Activated CD4-positive, CD25-positive, alpha-beta regulatory T cell treated with anti-CD3 and anti-CD28 coated beads, Interleukin-2, amount 50 U/mL, for 72 hours (primary cell): ENCODE data around the gene WNT6.

Experiments
- DNase-seq: peaks from one replicate; pipeline ENCODE4 v3.0.0; 2021

Gene WNT6

GRCh38 chr2:218878926-218879761, 19.5 kb downstream of the WNT6 start:
- no peak for DNase-seq

DNA sequence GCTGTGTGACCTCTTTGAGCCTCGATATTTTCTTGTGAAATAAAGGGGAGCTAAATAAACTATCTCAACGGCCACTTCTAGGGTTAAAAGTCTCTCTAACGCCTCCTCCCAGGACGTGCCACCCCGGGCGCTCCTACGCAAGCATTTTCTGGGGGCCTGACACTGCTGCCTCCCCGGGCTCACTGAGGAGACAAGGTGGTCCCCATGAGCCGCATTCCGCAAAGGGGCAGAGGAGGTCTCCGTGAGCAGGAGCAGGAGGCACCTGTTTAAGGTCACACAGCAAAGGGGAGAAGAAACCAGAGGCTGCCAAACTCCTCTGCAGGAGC, 20.1 kb downstream of the WNT6 start:
- no peak for DNase-seq

DNA sequence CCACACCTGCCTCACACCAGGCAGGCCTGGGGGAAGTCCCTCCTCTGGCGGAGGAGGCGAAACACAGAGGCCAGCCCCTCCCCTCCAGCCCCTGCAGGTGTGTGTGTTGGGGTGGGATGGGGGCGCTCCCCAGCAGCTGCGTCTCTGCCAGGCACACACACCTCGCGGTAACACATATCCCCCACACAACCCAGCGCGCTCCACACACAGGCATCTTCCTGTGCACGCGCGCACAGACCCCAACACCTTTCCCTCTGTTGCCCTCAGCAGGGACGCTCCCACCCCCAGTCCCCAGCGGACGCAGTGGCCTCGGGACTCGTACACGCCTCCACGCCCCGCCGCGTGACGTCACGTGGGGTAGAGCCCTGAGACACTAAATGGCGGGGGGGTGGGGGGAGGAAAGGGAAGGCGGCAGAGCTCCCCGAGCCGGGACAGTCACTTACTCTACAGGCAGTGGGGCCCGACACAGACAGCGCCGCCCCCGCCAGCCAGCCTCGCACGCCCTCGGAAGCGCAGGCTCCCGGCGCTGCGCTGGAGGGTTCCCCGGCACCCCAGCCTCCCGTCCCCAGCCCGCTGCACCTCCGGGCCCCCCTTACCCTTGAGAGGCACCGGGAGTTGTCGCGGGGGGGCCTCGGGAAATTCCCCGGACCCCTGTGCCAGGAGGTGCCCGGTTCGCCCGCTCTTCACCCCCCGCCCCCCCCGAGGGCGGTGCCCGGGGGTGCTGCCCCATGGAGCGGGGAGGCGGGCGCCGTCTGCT, 20.7 kb downstream of the WNT6 start, which contains the start of gene WNT10A:
TSS of gene WNT10A (plus strand) at position 751 of the 757 bp plus-strand sequence. CDS start 144 bp downstream, outside the sequence.
- DNase-seq, result peak; percentile 56

DNA sequence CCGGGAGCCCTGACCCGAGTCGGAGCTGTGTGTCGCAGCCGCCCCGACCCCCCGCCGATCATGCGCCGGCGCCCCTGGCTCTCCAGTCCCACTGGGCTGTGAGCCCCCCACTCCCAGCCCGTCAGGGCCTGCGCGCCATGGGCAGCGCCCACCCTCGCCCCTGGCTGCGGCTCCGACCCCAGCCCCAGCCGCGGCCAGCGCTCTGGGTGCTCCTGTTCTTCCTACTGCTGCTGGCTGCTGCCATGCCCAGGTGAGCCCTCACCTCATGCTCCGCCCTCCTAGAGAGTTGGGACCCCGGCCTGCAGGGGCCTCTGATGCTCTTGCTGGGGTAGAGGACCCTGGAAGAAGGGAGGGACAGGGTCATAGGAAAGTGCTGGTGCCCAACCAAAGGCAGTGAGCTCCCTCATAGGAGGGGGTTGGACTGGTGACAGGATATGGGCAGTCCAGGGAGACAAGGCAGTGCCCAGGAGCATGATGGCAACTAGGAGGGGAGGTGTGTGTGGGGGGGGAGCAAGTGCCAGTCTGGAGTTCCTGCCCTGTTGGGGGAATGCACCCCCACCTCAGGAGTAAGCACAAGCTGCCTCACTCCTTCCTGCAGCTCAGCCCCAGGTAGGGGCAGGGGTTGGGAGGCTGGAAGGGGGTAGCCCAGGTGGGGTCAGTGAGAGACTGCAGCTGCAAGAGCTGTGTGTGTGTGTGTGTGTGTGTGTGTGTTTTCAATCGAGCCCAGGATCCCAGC, 21.4 kb downstream of the WNT6 start:
- no peak for DNase-seq

- DNase-seq, result no peak
Measured at GRCh38 chr2:218881744-218882460, 22.3 kb downstream of the WNT6 start.

GRCh38 chr2:218882461-218882816, 22.8 kb downstream of the WNT6 start:
- no peak for DNase-seq

- no peak for DNase-seq
Measured at GRCh38 chr2:218882866-218883366, 23.3 kb downstream of the WNT6 start.

DNA sequence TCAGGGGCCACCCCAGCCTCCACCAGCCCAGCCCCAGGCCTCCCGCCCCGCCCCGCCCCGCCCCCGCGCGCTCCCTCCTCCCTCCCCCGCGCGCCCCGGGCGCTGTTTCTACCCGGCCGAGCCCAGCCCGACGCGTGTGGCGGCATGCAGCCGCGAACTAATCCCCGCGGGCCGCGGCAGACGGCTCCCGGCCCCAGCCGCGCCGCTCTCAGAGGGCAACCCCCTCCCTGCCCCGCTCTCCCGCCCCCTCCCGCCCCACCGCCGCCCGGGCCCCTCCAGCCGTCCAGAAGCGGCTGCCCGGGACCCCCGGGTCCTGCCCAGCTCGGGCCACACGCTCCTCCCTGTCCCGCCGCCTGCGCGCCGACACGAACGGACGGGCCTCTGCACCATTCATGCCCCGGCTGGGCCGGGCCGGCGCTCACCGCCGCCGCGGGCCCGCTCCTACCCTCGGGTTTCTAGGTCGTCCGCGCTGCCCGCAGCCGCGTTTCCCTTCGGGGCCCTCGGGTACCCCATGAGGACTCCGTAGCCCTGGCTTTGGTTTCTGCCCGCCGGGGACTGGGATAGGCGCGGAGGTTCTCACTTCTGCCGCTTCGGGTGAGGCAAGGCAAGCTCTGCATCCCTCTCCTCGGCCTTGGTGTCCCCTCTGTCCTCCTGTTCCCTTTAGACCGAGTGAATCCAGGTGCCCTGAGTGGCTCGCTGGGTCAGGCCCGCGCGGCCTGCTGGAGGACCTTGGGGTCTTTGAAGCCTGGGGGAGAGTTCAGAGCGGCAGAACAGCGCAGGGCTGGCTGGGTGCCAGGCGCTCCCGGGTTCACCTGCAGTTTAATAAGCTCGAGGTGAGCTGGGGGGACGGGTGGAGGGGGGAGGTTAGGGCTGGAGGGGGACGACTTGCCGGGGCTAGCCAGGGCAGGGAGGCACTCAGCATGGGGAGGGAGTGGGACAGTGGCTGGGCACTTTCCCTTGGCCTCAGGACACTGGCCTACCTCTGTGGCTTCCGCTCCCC, 24.2 kb downstream of the WNT6 start:
- no peak for DNase-seq

GRCh38 chr2:218884519-218884918, 24.9 kb downstream of the WNT6 start:
- DNase-seq, result no peak

DNA sequence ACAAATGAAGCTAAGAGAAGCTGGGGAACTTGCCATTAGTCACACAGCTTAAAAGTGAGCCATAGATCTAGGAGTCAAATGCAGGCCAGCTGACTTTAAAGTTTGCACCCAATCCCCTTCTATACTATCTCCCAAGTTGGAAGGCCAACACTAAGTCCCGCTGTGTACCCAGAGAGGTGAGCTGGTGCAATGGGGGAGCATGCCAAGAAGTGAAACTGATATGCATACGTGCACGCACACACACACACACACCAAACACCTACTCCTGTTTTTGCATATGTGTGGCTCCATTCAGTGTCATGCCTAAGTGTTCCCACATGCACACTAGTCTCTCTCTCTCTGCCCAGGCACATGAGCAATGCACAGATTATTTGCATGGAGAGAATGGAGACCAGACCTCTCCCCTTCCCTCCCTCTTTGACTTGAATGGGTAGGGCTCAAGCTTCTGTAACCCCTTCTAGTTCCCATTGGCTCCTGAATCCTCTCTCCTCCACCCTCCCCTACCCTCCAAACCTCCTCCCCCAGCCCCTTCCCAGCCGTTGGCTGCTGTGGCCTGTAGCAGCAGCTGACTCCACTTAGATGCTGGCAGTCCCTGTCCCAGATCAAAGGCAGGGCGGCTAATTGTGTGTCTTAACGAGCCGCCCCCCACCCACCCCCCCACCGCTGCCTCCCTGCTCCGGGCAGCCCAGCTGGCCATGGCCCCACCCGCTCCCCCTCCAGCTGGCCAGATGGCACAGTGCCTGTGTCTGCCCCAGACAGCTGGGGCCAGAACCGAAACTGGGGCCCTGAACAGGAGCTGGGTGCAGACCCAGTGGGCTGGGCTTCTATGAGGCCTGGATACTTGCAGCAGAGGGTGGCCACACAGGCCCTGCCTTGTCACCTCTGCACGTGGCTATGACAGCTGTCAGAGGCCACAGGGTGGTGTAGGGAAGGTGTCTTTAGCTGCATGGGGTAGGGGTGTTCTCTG, 26.7 kb downstream of the WNT6 start:
- no peak for DNase-seq

DNA sequence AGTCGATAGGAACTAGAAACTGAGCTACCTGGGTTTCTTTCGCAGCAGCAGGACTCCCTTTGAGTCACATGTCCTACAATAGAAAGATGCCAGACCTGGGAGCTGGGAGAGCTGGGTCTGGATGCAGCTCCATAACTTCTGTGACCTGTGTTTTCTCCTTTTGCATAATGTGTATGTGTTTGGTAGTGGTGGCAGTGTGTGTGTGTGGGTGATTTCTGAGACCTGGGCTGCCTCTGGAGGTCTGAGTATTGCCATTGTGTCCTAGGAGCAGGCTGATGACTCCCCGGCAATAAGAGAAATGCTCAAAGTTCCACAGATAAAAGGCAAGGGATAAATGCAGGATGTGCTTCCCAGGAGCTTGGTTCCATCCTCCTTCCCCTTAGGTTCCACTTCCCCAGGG, 27.5 kb downstream of the WNT6 start:
- DNase-seq, result no peak

DNA sequence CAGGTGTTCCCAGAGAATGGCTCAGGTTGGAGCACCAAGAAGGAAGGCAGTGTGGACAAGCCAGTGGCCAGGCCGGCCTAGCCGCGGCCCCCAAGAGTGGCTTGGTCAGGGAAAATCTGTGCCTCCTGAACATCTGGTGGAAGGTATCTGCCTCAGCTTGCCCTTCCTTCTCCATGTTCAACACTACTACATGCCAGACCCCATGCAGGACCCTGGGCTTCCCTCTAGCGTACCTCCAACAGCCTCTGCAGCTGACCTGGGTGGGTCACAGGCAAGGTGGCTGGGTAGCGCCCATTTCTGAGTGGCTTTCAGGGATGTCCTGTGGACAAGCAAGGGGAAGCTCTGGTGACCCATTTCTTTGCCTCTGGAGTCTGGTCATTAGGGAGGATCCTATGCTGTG, 28.7 kb downstream of the WNT6 start:
- no peak for DNase-seq

DNA sequence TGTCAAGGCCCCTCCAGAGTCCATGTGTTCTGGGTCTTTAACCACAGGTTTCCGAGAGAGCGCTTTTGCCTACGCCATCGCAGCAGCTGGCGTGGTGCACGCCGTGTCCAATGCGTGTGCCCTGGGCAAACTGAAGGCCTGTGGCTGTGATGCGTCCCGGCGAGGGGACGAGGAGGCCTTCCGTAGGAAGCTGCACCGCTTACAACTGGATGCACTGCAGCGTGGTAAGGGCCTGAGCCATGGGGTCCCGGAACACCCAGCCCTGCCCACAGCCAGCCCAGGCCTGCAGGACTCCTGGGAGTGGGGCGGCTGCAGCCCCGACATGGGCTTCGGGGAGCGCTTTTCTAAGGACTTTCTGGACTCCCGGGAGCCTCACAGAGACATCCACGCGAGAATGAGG, 30.3 kb downstream of the WNT6 start:
- DNase-seq, result peak; percentile 14

GRCh38 chr2:218890369-218890768, 30.8 kb downstream of the WNT6 start:
- peak; percentile 24 for DNase-seq

GRCh38 chr2:218891275-218892135, 31.9 kb downstream of the WNT6 start:
- DNase-seq, result no peak

- peak; percentile 87 for DNase-seq
Measured at GRCh38 chr2:218892693-218893348, 33.2 kb downstream of the WNT6 start.

GRCh38 chr2:218893349-218894150, 33.9 kb downstream of the WNT6 start:
- no peak for DNase-seq
